ENCODE results near the gene PFKP.
A peak's percentile ranks its signal among the peaks of the same experiment; 100 is the strongest.

PFKP gene

DNA sequence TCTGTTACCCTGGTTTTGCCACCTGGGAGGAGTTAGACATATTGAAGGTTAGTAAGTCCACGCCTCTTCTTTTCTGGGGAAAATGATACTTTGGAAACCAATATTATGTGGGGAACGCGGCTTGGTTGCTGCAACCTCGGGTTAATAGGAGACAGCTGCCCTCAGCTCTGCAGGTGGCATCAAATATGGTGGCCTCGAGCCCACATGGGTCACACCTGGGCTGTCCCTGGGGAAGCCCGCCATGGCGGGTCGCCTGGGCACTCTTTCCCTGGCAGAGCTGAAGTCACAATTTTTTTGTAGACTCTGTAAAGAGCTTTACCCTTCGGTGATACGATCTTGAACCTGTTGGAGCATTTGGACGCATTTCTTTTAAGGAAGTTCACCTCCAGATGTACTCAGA lies 2.5 kb downstream of the PFKP start:
- no peak for DNase-seq (ENCODE audit: low read depth in 2 of 3, low spot score in 2 of 3)

DNA sequence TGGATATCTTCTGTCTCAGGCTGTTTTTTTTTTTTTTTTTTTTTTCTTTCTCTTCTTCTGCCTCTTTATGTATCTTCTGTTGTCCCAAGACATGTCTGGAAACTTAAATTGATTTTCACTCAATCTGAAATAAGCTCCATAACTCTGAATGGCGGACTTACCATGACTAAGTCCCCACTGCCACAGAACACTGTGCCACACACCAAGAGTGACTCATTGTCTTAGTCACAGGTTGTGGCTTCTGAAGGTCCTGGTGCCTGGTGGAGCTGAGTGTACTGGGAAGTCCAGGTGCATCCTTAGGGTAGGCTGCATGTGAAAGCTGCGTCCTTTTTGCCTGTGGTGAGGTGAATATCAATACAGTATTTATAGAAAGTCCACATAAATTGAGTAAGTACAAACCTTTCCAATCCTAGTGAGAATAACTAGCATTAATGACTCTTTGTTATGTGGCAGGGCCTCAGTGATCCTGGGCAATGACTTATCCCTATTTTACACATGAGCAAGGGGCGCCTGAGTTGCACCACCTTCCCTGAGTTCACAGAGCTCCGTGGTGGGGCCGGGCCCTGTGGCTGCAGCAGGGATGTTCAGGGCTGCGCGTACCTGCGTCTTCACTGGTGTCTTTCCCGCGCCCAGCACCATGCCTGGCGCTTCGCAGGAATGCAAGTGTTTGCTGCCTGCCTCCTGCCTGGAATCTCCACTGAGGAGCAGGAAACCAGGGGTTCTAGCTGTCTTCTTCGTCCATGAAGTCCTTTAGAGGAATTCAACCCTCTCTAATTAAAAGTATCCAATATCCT lies 4.3 kb downstream of the PFKP start:
- no peak for DNase-seq (ENCODE audit: low read depth in 2 of 3, low spot score in 2 of 3)

DNA sequence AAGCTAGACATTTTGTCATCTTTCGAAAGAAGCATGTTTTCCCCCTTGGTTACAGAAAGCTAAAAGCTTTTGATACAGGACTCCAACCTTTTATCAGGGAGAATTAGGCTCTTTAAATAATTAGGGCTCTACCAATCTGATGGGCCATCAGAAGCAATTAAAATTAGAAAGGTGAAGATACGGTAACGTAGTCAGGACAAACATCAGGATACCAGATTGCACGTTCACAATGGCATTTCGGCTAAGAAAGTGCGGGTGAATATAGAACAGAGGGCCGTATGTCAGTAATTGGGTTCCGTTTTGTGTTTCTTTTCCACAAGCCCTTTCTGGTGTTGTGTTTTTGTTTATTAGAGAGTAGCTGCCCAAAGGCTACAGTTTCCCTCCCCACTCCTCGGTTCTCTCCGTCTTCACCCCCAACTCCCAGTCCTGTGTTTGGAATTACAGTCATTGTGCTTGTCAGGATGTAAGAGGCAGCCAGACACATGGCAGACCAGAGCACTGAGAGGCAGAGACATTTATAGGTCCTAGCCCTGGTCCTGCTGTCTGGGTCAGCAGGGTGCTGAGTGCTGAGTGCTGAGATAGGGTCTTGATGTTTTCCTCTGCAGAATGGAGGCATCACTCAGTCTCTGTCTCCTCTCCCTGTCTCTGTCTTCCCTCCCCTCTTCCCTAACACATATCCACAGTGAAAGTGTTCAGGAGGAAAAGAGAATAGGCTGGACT lies 5.5 kb downstream of the PFKP start:
- DNase-seq (ENCODE audit: low read depth in 2 of 3, low spot score in 2 of 3): no peak

- no peak for DNase-seq (ENCODE audit: low read depth in 2 of 3, low spot score in 2 of 3)
Observed at GRCh38 chr10:3074145-3074665, 6.9 kb downstream of the PFKP start.

DNA sequence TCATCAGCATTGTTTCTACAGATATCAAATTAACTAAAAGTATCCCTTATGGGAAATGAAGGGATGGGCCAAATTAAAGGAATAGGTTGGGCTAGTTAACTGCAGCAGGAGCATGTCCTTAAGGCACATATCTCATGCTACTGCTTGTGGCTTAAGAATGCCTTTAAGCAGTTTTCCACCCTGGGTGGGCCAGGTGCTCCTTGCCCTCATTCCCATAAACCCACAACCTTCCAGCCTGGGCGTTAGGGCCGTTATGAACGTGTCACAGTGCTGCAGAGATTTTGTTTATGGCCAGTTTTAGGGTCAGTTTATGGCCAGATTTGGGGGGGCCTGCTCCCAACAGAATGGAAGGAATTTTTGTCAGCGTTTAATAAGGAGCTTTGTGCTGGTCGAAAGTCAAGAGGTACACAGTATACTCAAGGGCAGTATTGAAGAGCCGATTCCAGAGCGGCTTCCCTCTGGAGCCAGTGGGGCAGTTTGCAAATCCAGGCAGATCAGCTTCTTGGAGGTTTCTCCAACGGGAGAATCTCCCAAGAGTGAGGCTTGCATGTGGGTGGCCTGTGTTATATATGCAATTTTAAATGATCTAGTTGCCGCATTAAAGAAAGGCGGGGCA lies 7.7 kb downstream of the PFKP start:
- no peak for DNase-seq (ENCODE audit: low read depth in 2 of 3, low spot score in 2 of 3)

GRCh38 chr10:3076138-3076537 lies 8.8 kb downstream of the PFKP start:
- no peak for DNase-seq (ENCODE audit: low read depth in 2 of 3, low spot score in 2 of 3)

GRCh38 chr10:3077509-3077908 lies 10.2 kb downstream of the PFKP start:
- no peak for DNase-seq (ENCODE audit: low read depth in 2 of 3, low spot score in 2 of 3)

- no peak for DNase-seq (ENCODE audit: low read depth in 2 of 3, low spot score in 2 of 3)
Observed at GRCh38 chr10:3077940-3078630, 10.7 kb downstream of the PFKP start.

GRCh38 chr10:3081383-3081981 lies 14.1 kb downstream of the PFKP start:
- DNase-seq (ENCODE audit: low read depth in 2 of 3, low spot score in 2 of 3): no peak

GRCh38 chr10:3082290-3082689 lies 14.9 kb downstream of the PFKP start:
- DNase-seq (ENCODE audit: low read depth in 2 of 3, low spot score in 2 of 3): no peak

DNA sequence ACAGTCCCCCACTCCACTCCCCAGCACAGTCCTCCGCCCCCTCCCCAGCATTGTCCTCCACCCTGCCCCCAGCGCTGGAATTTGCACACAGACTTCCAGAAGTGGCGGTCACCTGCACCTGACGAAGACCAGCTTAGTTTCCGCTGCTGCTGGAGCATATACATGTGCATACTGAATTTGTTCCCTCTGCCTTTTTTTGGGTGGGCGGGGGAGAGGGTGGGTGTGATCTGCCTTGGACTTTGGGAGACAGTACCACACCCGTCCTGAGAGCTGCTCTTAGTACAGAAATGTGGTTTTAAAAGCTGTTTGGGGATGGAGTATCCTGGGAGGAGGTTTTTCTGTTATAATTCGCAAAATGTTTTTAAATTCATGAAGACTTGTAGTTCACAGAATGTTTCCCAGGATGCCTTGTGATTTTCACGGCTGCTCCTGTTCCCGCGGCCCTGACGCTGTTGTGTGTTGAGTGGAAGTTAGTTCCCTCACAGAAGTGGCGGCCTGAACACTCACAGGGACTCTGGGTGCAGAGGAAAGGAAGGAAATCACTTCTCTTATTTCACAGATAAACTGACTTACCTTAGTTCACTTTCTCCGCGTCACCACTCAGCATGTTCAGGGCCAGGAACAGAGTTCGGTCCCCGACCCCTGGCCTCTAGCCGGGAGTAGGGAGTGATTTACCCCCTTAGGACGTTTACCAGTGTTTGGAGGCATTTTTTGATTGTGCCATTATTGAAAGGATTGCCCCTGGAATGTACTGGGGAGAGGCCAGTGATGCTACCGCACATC lies 18.6 kb downstream of the PFKP start:
- DNase-seq (ENCODE audit: low read depth in 2 of 3, low spot score in 2 of 3): no peak

DNA sequence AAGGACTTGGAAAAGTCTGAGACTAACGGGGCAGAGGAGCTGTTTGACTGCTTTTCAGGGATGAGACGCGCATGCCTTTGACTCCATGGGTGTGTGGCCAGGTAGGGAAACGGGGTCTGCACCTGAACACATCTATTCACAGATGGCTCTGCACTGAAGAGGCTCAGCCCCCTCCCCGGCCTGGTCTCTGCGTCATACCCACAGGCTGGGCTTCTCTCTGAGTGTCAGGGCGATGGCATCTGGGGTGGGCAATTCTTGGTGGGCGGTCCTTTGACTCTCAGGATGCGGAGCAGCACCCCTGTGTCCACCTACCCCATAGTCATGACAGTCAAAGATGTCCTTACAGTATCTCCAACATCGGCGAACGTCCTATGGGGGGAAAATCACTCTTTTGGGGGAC lies 23.0 kb downstream of the PFKP start:
- DNase-seq (ENCODE audit: low read depth in 2 of 3, low spot score in 2 of 3): no peak

DNA sequence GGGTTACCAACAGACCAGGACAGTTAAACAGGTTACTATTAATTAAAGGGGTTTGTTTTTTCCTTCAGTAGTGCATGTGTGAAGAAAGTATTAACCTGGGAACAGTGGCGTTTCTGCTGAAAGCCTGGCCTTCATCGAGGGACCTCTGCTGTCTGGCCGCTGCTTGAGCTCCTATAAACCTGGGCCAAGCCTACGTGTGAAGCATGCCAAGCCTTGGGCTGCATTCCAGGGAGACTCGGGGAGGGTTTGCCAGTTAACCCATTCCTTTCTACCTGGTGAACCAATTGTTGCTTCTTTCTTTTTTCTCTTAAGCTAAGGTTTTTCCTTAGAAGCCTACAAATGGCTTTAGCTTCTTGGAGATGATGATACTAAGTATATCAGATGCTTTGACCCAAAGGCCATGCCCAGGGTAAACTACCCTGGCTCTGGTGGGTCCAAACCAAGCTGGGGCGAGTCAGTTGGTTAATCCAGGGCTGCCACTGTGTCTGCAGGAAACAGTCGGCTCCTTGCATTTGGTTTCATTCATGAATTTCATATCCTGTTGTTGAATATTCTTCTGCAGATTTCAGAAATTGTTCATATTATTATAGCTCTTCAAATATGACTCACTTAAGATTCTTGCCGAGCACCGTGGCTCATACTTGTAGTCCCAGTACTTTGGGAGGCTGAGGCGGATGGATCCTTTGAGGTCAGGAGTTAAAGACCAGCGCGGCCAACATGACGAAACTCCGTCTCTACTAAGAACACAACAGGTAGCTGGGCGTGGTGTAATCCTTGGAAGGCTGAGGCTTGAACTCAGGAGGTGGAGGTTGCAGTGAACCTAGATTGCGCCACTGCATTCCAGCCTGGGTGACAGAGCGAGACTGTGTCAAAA lies 23.8 kb downstream of the PFKP start:
- DNase-seq (ENCODE audit: low read depth in 2 of 3, low spot score in 2 of 3): no peak

- DNase-seq (ENCODE audit: low read depth in 2 of 3, low spot score in 2 of 3): no peak
Observed at GRCh38 chr10:3091921-3092320, 24.6 kb downstream of the PFKP start.

- no peak for DNase-seq (ENCODE audit: low read depth in 2 of 3, low spot score in 2 of 3)
Observed at GRCh38 chr10:3093996-3094395, 26.6 kb downstream of the PFKP start.

DNA sequence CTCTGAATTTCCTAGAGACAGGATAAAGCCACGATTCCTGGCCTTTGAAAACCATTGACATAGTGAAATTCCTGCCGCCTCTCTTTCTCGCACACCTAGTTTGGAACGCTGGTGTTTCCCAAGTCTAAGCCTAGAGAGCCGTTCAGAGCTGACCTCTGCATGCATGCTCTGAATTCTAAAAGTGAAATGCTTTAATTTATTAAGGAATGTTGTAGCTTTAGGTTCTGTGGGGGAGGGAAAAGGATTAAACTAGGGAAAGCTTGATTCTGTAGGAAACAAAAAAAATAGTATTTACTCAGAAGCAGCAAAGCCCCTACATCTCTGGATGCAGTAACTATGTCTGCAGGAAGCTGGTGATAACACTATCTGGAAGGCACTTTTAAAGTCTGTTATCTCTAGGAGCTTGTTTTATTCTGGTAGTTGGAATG lies 27.3 kb downstream of the PFKP start:
- no peak for DNase-seq (ENCODE audit: low read depth in 2 of 3, low spot score in 2 of 3)

DNA sequence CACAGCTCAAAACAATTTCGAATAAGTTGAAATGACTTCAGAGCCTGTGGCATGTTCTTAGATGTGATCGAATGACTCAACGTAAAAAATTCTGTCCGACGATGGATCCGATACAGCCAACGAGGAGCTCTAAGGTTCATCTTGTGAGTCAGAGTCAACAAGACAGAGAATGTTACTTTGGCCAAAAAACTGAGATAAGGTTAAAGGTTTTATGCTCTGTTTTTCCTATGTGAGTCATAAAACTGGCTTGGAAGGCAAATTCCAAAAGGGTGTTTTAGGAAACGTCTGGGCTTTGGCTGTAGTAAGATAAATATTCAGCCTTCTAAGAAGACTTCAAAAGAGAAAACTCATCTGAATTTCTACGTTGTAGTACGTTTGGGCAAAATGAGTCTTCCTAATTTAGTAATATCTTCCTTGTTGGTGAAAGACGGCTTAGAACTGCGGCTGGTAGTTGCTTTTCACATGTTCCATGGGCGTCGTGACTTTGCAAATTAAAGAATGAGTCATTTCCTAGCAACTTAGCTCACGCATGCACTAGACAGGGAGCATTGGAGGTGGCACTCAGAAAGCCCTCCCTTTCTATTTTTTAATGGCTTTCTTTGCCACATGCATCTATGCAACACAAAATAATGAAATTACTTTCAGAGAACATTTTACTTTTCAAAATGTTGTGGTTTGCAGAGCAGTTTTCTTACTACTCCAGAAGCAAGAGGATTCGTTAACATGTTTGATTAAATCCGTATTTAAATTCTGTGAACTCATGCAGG lies 28.2 kb downstream of the PFKP start:
- peak in 2 of 3 experiments; percentile 18 to 19 for DNase-seq (ENCODE audit: low read depth in 2 of 3, low spot score in 2 of 3)

- DNase-seq (ENCODE audit: low read depth in 2 of 3, low spot score in 2 of 3): no peak
Observed at GRCh38 chr10:3096149-3096548, 28.8 kb downstream of the PFKP start.

All from activated CD8-positive, alpha-beta memory T cell treated with anti-CD3 and anti-CD28 coated beads for 48 hours (primary cell).